Stimulated activated CD8-positive, alpha-beta memory T cell treated with anti-CD3 and anti-CD28 coated beads, Interleukin-7, amount 100 ng/mL, for 4 hours (primary cell): ENCODE data around the gene TSNAX.

ENCODE experiments used
- DNase-seq, 2 donors: peaks; one replicate each; pipeline ENCODE4 v3.0.0-alpha.2; 2020; ENCODE audit warnings: low read depth in 2 of 2

The TSNAX gene

DNA sequence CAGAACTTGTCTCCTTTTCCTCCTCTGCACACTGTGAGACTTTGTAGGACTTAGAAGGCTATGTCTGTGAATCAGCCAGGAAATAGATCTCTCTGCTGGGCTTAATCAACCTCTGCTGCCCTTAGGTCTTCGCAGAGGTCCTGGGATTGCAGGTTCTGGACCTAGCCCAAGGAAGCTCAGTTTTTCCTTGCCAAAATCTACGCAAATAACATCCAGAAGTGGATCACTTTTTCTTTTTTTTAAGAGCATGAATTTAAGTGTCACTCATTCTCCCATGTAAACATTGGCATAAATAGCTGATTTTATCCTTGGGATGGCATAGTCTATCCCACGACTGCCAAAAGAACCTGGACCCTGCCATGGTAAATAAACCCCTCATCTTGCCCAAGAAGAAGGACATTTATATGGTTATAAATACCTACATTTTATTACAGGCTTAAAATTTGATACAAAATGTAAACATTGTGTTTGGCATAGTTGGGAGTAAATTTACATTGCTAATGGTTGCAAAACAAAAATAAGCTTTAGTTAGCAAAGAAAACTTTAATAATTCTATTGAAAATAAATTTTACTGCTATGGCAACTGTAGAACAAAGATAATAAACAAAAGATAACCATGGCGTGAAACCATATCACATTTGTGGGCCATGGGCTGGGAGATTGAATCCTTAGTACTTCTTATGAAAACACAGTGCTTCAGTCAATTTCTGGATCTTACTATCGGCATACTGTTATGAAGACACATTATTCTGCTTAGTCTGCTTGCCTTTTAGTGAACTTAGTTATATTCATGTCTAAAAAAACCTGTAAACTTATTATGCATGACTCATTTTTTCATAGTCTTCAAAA lies 73.6 kb downstream of the TSNAX start:
- DNase-seq, result no peak

DNA sequence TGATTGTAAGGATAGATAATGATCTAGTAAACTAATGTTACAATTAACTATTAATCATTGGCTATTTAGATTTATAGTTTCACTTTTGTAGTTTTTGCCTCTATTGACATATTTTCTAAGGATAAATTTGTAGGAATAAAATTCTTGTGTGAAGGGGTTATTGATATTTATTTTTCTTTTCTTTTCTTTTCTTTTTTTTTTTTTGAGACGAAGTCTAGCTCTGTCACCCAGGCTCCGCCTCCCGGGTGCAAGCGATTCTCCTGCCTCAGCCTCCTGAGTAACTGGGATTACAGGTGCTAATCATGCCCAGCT lies 74.2 kb downstream of the TSNAX start:
- no peak for DNase-seq

DNA sequence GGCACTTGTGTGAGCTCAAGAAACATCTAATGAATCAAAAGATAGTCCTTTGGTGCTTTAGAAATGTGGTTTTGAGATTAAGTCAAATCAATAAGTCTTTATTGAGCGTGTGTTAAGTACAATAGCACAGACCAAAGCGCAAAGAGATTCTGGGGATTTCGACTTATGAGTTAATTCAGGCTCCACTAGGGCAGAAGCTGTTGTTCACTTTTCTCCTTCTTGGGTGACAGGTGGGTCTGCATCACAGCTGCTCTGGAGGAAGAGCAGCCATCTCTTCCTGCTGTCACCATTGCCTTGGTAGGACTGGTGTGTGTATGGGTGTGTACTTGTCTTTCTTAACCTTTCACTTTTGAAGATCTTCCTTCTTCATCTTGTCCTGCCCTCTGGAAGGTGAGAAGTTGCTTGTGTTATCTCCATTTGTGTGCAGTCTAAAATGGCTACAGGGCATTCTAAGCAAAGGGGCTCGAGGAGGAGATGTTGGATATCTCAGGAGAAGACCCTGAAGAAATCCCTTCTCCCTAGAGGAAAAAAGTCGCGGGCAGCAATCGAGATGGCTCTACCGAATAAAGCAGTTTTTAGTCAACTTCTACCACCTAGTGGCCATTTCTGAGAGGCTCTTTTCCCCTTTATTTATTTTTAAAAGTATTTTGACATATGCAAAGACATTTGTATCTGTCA lies 75.3 kb downstream of the TSNAX start:
- no peak for DNase-seq

DNA sequence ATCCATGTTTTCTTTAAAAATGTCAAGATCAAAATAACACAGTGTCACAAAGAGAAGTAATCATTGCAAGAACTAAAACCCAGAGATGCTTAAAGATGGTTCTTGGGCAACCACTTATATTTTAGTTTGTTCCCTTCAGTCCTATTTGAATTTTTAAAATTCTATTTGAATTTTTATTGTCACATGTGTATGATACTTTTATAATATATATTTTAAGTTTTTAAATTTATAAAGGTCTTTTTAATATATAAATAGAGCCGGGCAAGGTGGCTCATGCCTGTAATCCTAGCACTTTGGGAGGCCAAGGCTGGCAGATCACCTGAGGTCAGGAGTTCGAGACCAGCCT lies 75.8 kb downstream of the TSNAX start:
- DNase-seq, result no peak

DNA sequence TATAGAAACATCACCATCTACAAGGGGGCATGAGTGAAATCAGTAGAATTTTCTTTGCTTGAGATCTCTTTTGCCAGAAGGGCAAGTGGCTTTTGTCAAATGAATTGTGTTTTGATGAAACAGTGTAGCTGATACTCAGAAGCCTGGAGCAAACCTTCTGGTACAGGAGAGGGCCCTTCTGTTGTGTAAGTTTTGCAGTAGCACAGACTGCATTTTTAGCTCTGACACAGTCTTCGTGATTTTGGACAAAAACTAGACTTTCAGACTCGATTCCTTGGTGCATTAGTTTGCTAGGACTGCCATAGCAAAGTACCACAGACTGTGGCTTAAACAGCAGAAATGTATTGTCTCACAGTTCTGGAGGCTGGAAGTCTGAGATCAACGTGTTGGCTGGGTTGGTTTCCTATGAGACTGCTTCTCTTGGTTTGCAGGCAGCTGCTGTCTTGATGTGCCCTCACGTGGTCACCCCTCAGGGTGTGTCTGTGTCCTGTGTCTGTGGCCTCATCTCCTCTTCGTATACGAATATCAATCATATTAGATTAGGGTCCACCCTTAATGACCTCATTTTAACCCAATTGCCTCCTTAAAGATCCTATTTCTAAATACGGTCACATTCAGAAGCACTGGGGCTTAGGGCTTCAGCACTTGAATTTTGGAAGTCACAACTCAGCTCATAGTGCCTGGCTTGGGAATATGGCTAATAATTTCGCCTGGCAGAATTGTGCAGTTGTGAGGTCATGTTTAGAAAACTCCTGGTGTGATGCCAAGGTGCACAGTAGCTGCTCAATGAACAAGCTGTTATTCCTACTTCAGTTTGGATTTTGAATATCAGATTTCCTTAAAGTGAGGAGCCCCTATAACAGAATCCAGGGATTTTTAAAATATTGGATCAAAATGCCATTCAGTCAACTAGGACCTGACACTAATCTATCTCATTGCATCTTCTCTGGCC lies 77.0 kb downstream of the TSNAX start:
- DNase-seq, result no peak

DNA sequence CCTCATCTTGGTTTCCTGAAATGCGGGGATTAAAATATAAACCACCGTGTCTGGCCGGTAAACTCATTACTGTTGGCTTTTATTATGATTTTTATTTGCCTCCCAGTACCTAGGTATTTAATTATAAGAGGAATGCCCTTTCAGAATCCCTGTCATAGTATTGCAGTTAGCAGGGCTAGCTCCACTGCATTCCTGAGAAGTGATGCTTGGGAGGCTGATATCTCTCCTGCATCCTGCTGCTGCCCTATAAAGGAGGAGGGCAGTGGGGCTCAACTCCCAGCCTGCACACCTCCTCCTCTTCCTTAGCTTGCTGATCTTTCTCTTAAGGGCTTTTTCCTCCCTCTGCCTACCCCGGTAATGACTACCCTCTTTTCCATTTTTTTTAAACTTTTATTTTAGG lies 78.2 kb downstream of the TSNAX start:
- no peak for DNase-seq

DNA sequence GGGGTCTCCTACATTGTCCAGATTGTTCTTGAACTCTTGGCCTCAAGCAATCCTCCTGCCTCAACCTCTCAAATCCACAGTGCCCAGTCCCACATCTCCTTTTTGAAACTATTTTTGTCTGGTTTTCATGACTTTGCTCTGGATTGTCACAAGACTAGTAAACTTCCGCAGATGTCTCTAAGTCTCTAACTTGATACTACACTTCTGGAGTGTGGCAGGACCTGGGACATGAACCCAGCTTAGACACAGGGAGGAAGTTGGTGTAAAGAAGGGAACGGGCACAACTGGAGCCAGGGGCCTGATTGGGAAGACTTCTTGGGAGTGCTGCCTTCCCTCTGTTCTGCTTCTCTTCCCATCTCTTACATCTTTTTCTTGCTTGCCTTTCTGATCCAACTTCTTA lies 81.9 kb downstream of the TSNAX start:
- no peak for DNase-seq

DNA sequence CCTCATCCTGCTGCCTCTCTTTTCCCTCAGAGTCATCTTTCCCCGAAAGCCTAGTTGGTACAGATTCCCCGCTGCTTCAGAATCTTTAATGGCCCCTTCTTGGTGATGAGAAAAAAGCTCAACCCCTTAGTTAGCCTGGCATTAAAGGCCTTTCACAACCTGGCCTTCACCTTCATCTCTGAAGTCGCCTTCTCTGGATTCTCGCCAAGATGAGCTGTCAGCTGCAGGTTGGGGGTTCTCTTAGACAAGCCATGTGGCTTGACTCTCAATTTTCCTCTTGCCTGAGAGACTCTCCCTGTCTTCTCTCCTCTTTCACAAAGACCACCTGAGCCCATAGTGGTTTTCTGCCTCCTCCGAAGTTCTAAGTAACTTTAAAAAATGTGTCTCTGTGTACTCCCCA lies 82.6 kb downstream of the TSNAX start:
- DNase-seq, result no peak

DNA sequence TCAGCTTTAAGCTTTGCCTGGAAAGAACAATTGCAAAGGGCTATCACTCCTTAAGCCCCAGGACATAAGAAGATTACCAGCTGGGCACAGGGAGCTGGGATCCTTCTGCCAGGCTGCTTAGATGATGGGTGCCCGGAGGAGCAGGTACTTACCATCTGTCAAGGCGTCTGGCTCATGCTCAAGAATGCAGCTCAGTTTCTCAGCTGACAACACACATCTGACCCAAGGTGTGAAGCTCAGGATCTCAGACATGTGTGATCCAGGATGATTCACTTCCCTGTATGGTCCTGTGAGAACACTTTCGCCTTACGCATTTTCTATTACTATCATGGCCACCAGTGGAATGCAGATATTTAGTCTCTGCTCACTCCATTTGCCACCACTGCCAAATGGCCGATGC lies 83.4 kb downstream of the TSNAX start:
- DNase-seq, result no peak

DNA sequence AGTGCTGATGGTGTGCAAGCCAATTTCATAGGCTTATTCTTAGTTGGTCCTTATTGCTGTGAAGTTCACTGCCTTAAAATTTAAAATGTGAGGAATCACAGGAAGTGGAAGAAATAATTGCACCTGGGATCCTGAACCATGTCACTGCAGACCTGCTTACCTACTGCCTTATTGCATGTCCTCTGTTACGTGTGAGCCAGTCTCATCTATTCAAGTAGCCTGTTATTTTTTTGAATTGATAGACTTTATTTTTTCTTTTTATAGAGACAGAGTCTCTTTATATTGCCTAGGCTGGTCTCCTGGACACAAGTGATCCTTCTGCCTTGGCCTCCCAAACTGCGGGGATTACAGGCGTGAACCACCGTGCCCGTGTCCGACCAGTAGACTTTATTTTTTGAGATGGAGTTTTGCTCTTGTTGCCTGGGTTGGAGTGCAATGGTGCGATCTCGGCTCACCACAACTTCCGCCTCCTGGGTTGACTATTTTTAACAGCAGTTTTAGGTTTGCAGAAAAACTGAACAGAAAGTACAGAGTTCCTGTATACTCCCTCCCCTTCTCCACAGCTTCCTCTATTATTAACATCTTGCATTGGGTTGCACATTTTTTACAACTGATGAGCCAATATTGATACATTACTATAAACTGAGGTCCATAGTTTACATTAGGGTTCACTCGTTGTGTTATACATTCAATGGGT lies 84.1 kb downstream of the TSNAX start:
- DNase-seq, result peak; percentile 31 to 33

DNA sequence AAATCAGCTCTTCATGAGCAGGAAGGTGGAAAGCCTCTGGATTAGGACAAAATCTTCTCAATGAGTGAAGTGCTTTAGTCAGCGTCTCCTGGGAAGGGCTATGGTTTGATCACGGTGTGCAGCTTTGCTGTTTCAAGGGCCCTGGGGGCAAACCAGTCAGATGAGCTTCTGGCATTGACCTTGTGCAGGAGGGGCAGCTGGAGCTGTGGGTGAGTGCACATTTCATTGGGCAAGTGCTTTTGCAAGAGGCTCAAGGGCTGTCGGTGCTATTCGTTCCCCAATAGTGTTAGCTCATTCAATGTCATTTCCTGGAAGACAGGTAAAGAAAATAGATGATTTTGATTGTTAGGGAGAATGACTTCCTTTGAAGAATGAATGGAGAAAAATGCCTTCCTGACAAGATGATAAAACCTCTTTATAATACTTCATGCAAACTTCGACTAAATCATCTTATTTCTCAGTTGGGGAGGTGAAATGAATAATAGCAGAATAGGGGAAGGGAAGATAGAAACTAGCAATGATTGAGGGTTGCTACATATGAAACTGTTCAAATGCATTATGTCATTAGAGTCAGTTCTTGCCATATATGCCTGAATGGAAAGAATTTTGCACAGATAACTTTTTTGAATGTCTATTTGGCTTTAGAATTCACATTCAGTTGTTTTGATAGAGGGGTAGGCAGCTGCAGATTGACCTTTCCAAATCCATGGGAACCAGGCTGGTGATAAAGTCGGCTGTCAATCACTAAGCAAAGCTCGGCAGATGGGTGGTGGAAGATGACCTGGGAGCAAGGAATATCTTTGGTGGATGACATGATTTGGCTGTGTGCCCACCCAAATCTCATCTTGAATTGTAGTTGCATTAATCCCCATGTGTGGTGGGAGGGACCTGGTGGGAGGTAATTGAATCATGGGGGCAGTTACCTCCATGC lies 85.2 kb downstream of the TSNAX start:
- DNase-seq, result no peak
